Activated naive CD8-positive, alpha-beta T cell treated with anti-CD3 and anti-CD28 coated beads, Interleukin-2, amount 50 U/mL, for 16 hours (primary cell): Measurements from ENCODE around the gene PRTFDC1.
"Not testable (repeated sequence)": the region's sequence is repeated elsewhere in the genome, so short reads cannot be mapped to it uniquely, and the experiment has no call there.

Experiments used
- DNase-seq: peaks from one replicate; pipeline ENCODE4 v3.0.0-alpha.2; 2020; ENCODE audit warnings: low read depth, low spot score

PRTFDC1 gene

GRCh38 chr10:24952143-24952706 lies at the start of gene PRTFDC1:
PRTFDC1 (minus strand) TSS chr10:24952606; CDS start chr10:24952575, 31 bp downstream.
- DNase-seq, result no peak

- no peak for DNase-seq
Observed at GRCh38 chr10:24998044-24998443, 45.6 kb upstream of the PRTFDC1 start.

- DNase-seq, result no peak
Observed at GRCh38 chr10:24995072-24995471, 42.7 kb upstream of the PRTFDC1 start.

GRCh38 chr10:24993237-24993958 lies 41.0 kb upstream of the PRTFDC1 start:
- DNase-seq, result no peak

- no peak for DNase-seq
Observed at GRCh38 chr10:24992512-24993133, 40.2 kb upstream of the PRTFDC1 start.

- no peak for DNase-seq
Observed at GRCh38 chr10:24991298-24991697, 38.9 kb upstream of the PRTFDC1 start.

- DNase-seq, result no peak
Observed at GRCh38 chr10:24989867-24990266, 37.5 kb upstream of the PRTFDC1 start.

GRCh38 chr10:24988831-24989640 lies 36.6 kb upstream of the PRTFDC1 start:
- no peak for DNase-seq

- DNase-seq, result no peak
Observed at GRCh38 chr10:24984906-24985305, 32.5 kb upstream of the PRTFDC1 start.

GRCh38 chr10:24983946-24984345 lies 31.5 kb upstream of the PRTFDC1 start:
- DNase-seq, result no peak

- DNase-seq, result no peak
Observed at GRCh38 chr10:24983130-24983529, 30.7 kb upstream of the PRTFDC1 start.

GRCh38 chr10:24982319-24983112 lies 30.1 kb upstream of the PRTFDC1 start:
- no peak for DNase-seq

- DNase-seq, result no peak
Observed at GRCh38 chr10:24981161-24981710, 28.8 kb upstream of the PRTFDC1 start.

GRCh38 chr10:24979685-24980084 lies 27.3 kb upstream of the PRTFDC1 start:
- no peak for DNase-seq

GRCh38 chr10:24974976-24975375 lies 22.6 kb upstream of the PRTFDC1 start:
- no peak for DNase-seq

- DNase-seq, result no peak
Observed at GRCh38 chr10:24973163-24973562, 20.8 kb upstream of the PRTFDC1 start.

- no peak for DNase-seq
Observed at GRCh38 chr10:24971374-24971773, 19.0 kb upstream of the PRTFDC1 start.

- DNase-seq, result no peak
Observed at GRCh38 chr10:24969841-24970281, 17.5 kb upstream of the PRTFDC1 start.

- DNase-seq, result not testable (repeated sequence)
Observed at GRCh38 chr10:24968951-24969350, 16.5 kb upstream of the PRTFDC1 start.

GRCh38 chr10:24968349-24968748 lies 15.9 kb upstream of the PRTFDC1 start:
- no peak for DNase-seq

GRCh38 chr10:24966962-24967481 lies 14.6 kb upstream of the PRTFDC1 start:
- DNase-seq, result no peak
